HepG2 (cell line): Measurements from ENCODE around the gene SH3BP5. TPM values are rescaled to one million over a fixed set of nuclear protein-coding genes. Genes with fewer than 3 reads are reported as not detected.

Experiments used
- ATAC-seq: fragments of 200-7000 bp; cut with Tn5 transposase; 3 replicates; pipeline ENCODE4 v1.9.1; 2020; ENCODE audit warnings: mild to moderate bottlenecking, moderate library complexity
- BruUV-seq: library from RNA; stranded (reverse); fragments of 400-500 nt; replicated peaks from 2 replicates; lab custom pipeline; 2021; lab: Mats Ljungman, UMichigan
- CTCF ChIA-PET: fragments of 300-600 bp; formaldehyde crosslinking; extraction: SDS; loops from one replicate; lab custom pipeline; 2021; ENCODE audit warnings: low total read pairs, inconsistent platforms, low intra/inter-chr PET ratio; lab: Yijun Ruan, JAX
- POLR2A ChIA-PET: fragments of 350-600 bp; sonication (Branson Sonifier 250); formaldehyde crosslinking; loops from one replicate; lab custom pipeline; 2020; ENCODE audit warnings: antibody characterized with exemption, inconsistent platforms; lab: Yijun Ruan, JAX
- DNase-seq: peaks from one replicate; pipeline ENCODE4 v3.0.0-alpha.2; 2015; ENCODE audit warnings: low spot score
- FAIRE-seq: peaks from 3 replicates; lab custom pipeline; 2011; peaks lifted over from hg19 to GRCh38; lab: Jason Lieb, UNC
- H2AFZ ChIP-seq: one replicate; pipeline ENCODE4 v1.6.1; 2011; ENCODE audit warnings: low read length, inconsistent platforms
- H3K27ac ChIP-seq: fragments of 300-600 bp; 3 replicates; pipeline ENCODE4 v1.8.0; 2011; ENCODE audit warnings: mixed run types, mild to moderate bottlenecking, mixed read lengths, low read length, inconsistent platforms; ENCODE audit not compliant: insufficient read depth; ENCODE audit errors: extremely low read length
- H3K27me3 ChIP-seq, 2 experiments: fragments of 200-600 bp in 1 of 2; 2 replicates in 1 of 2; 3 replicates in 1 of 2; pipeline versions ENCODE4 v1.6.0 to v1.8.0; 2011; ENCODE audit warnings: low read length in 2 of 2, mild to moderate bottlenecking in 2 of 2, moderate library complexity in 2 of 2, inconsistent platforms in 1 of 2; ENCODE audit not compliant: insufficient read depth in 2 of 2, control insufficient read depth in 1 of 2
- H3K36me3 ChIP-seq, 2 experiments: fragments of 200-600 bp in 1 of 2; replicated peaks in 1 of 2; 2 replicates in 1 of 2; 3 replicates in 1 of 2; pipeline versions ENCODE4 v1.5.1 to v1.8.0; 2011; ENCODE audit warnings: low read length in 2 of 2, inconsistent platforms in 1 of 2; ENCODE audit not compliant: insufficient read depth in 2 of 2, control insufficient read depth in 1 of 2
- H3K4me1 ChIP-seq: 2 replicates; pipeline ENCODE4 v1.5.1; 2012; ENCODE audit warnings: low read length, inconsistent platforms; ENCODE audit not compliant: insufficient read depth
- H3K4me2 ChIP-seq: 2 replicates; pipeline ENCODE4 v1.6.0; 2011; ENCODE audit warnings: low read depth, low read length, inconsistent platforms
- H3K4me3 ChIP-seq, 3 experiments: fragments of 200-600 bp in 1 of 3; sonication (generic), shearing (Covaris generic) in 1 of 3; replicated peaks in 1 of 3; 2 replicates each; pipeline ENCODE4 v1.5.1; 2011 to 2016; ENCODE audit warnings: low read length in 3 of 3, inconsistent platforms in 2 of 3, low read depth in 2 of 3, mild to moderate bottlenecking in 2 of 3, control low read depth in 1 of 3, mixed read lengths in 1 of 3; ENCODE audit not compliant: insufficient read depth in 1 of 3
- H3K79me2 ChIP-seq: one replicate; pipeline ENCODE4 v1.6.1; 2011; ENCODE audit warnings: low read length, inconsistent platforms; ENCODE audit not compliant: insufficient read depth
- H3K9ac ChIP-seq: 2 replicates; pipeline ENCODE4 v1.6.0; 2011; ENCODE audit warnings: mild to moderate bottlenecking, low read depth, low read length, inconsistent platforms; ENCODE audit not compliant: insufficient read depth
- H3K9me3 ChIP-seq: 2 replicates; pipeline ENCODE4 v1.5.1; 2012; ENCODE audit warnings: mild to moderate bottlenecking, low read length
- H4K20me1 ChIP-seq: 2 replicates; pipeline ENCODE4 v1.6.0; 2011; ENCODE audit warnings: inconsistent platforms, mild to moderate bottlenecking, low read length, moderate library complexity; ENCODE audit not compliant: insufficient read depth
- CENPT ChIP-seq: sonication (generic); formaldehyde crosslinking; IDR thresholded peaks from 2 replicates; pipeline ENCODE4 v1.8.0; 2022; ENCODE audit warnings: low read depth, mild to moderate bottlenecking, moderate library complexity, missing genetic modification reagents
- HHEX ChIP-seq: IDR thresholded peaks from 2 replicates; pipeline ENCODE4 v1.6.1; 2016; ENCODE audit warnings: control low read depth
- JUN ChIP-seq: sonication (generic); formaldehyde crosslinking; IDR thresholded peaks from 2 replicates; pipeline ENCODE4 v1.4.0; 2020; ENCODE audit warnings: mild to moderate bottlenecking, missing genetic modification reagents
- KDM6A ChIP-seq: IDR thresholded peaks from 2 replicates; pipeline ENCODE4 v1.6.1; 2016; ENCODE audit warnings: low read depth
- KMT2A ChIP-seq: sonication (generic); formaldehyde crosslinking; IDR thresholded peaks from 2 replicates; pipeline ENCODE4 v1.4.0; 2020; ENCODE audit warnings: missing genetic modification reagents
- POLR2AphosphoS2 ChIP-seq: IDR thresholded peaks from 2 replicates; pipeline ENCODE4 v1.6.1; 2011; ENCODE audit warnings: low read depth, low read length, improper control_type of control experiment
- TBX2 ChIP-seq: sonication (generic); formaldehyde crosslinking; IDR thresholded peaks from 2 replicates; pipeline ENCODE4 v1.5.0; 2020; ENCODE audit warnings: missing genetic modification reagents, mild to moderate bottlenecking, borderline replicate concordance
- ZFY ChIP-seq: sonication (generic); formaldehyde crosslinking; IDR thresholded peaks from 2 replicates; pipeline ENCODE4 v1.4.0; 2020; ENCODE audit warnings: missing genetic modification reagents
- ZNF138 ChIP-seq: sonication (generic); formaldehyde crosslinking; IDR thresholded peaks from 2 replicates; pipeline ENCODE4 v1.5.0; 2020; ENCODE audit warnings: mild to moderate bottlenecking, low read depth, missing genetic modification reagents
- ZNF180 ChIP-seq: sonication (generic); formaldehyde crosslinking; IDR thresholded peaks from 2 replicates; pipeline ENCODE4 v1.4.0; 2020; ENCODE audit warnings: low read depth, missing genetic modification reagents, borderline replicate concordance
- ZNF562 ChIP-seq: sonication (generic); formaldehyde crosslinking; IDR thresholded peaks from 2 replicates; pipeline ENCODE4 v1.8.0; 2022; ENCODE audit warnings: missing genetic modification reagents, borderline replicate concordance
- WGBS: methylation state at CpG from one replicate; pipeline ENCODE4 v1.1.6; 2017; ENCODE audit warnings: low lambda C conversion rate; 5-methylcytosine and 5-hydroxymethylcytosine counted together
- in situ Hi-C: cut with HindIII; loops from 2 replicates; pipeline ENCODE4 v1.10.0; 2017; ENCODE audit warnings: low pct_unique_long_range_greater_than_20kb; ENCODE audit not compliant: extremely low pct_ligation_motif_present
- intact Hi-C: fragments of 100-400 bp; cut with micrococcal nuclease; formaldehyde crosslinking; loops from one replicate; pipeline ENCODE4 v1.10.0; 2022; ENCODE audit not compliant: unreplicated experiment
- polyA plus RNA-seq, 8 experiments: library from polyadenylated mRNA; depleted of rRNA in 3 of 8; stranded (reverse) in 7 of 8; unstranded in 1 of 8; fragments of >200 nt; fragmentation: Illumina TruSeq in 4 of 8; extraction: Trizol in 4 of 8; gene quantifications; 2 replicates each; pipeline versions ENCODE4 v1.2.1 to v1.2.3, GENCODE V29; 2011 to 2016; ENCODE audit warnings: low read depth in 4 of 8, missing spikeins in 1 of 8, mixed read lengths in 1 of 8; ENCODE audit not compliant: insufficient read depth in 1 of 8
- total RNA-seq, 5 experiments: library from RNA; depleted of rRNA; stranded (reverse); fragments of >200 nt; fragmentation: Illumina TruSeq; extraction: Trizol; gene quantifications; 2 replicates each; pipeline ENCODE4 v1.2.3, GENCODE V29; 2016; ENCODE audit warnings: low read depth in 1 of 5
- TF ChIP-seq, protein P1 (sequence below): conservative IDR thresholded peaks from 2 replicates; pipeline ENCODE4 v1.6.1; 2018; ENCODE audit warnings: missing genetic modification reagents
- TF ChIP-seq, protein P2 (sequence below): sonication (generic); formaldehyde crosslinking; IDR thresholded peaks from 2 replicates; pipeline ENCODE4 v1.4.0; 2020; ENCODE audit warnings: low read depth, mild to moderate bottlenecking, missing genetic modification reagents
- TF ChIP-seq, protein P3 (sequence below): sonication (generic); formaldehyde crosslinking; IDR thresholded peaks from 2 replicates; pipeline ENCODE4 v1.5.1; 2020; ENCODE audit warnings: missing genetic modification reagents, mild to moderate bottlenecking, borderline replicate concordance
- TF ChIP-seq, protein P4 (sequence below): IDR thresholded peaks from 2 replicates; pipeline ENCODE4 v1.6.1; 2016; ENCODE audit warnings: missing compliant biosample characterization, missing genetic modification reagents, borderline replicate concordance

SH3BP5 gene
- total and polyA plus RNA-seq, 2 of the 13 experiments (the other 11 are each of a cell fraction or from before 2014, with no cell fraction given), result 0.09 to 0.16 TPM

DNA sequence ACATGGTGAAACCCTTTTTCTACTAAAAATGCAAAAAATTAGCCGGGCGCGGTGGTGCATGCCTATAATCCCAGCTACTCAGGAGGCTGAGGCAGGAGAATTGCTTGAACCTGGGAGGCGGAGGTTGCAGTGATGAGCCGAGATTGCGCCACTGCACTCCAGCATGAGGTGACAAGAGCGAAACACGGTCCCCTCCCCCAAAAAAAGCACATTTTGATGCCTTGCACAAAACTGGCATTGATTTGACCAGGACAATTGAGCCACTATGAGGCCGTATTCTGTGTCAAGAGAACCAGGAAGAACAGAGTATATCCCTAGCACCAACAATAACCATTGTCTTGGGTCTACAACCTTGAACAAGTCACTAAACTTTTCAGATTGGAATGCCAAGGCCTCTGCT, 50.6 kb downstream of the SH3BP5 start:
- H3K36me3 ChIP-seq, result no peaks in the 10 kb centered on the region
- no peaks in the 10 kb centered on the region for H3K4me1 ChIP-seq
- no peak overlapping the region for H3K4me2 ChIP-seq
- ATAC-seq (no peak), FAIRE-seq (no peak), DNase-seq (no peak)
- no peak overlapping the region for H3K4me3 ChIP-seq
- POLR2A ChIA-PET, result no interaction called here
- no peak overlapping the region for H2AFZ ChIP-seq
- H3K27ac ChIP-seq, result no peak overlapping the region
- peaks cover 2% of the 10 kb centered on the region in 2 experiments; a peak in 1 of 5 replicates for H3K27me3 ChIP-seq
- BruUV-seq, result no TSS peak
- no peaks in the 10 kb centered on the region for H3K79me2 ChIP-seq
- TF ChIP-seq POLR2AphosphoS2, result no peak
- TF ChIP-seq, all 625 proteins: peak for 0
- WGBS, result 83% methylated on average over 8 of the region's 9 CpGs
- CTCF ChIA-PET, result no interaction called here
- in situ Hi-C loops, result no loop called here
- Histone ChIP-seq H4K20me1 (no peaks in the 10 kb centered on the region), H3K9me3 (no peaks in the 10 kb centered on the region), H3K9ac (no peak overlapping the region)
- intact Hi-C loops, result no loop called here

DNA sequence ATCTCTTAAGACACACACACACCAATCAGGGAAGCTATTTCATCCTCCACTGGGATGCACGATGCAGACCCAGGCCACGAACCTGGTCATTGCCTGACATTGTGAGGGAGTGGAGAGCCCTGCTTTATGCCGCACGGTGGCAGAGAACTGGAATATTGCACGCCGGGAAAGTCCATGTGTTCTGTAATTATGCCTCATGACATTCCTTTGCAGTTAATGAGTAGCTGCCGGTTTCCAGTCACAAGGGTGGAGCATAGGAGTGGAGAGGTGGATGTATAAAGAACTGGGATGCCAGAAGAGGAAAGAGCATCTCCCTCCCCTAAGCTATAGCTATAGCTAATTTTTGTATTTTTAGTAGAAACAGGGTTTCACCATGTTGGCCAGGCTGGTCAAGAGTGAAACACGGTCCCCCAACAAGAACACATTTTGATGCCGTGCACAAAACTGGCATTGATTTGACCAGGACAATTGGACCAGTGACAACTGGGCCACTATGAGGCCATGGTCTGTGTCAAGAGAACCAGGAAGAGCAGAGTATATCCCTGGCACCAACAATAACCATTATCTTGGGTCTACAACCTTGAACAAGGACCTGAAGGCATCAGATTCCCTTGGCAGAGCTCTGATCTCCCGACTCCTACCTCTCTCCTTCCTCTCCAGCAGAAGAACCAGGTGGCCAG, 51.4 kb downstream of the SH3BP5 start:
- intact Hi-C loops (no loop called here), in situ Hi-C loops (no loop called here)
- DNase-seq (peak; percentile 21), FAIRE-seq (no peak), ATAC-seq (peak; percentile 92)
- Histone ChIP-seq H3K79me2 (no peaks in the 10 kb centered on the region), H3K9ac (no peak overlapping the region), H3K27ac (no peak overlapping the region), H3K9me3 (no peaks in the 10 kb centered on the region), H3K4me3 (no peak overlapping the region), H3K27me3 (peaks cover 2% of the 10 kb centered on the region in 2 experiments; a peak in 1 of 5 replicates), H3K36me3 (no peaks in the 10 kb centered on the region), H4K20me1 (no peaks in the 10 kb centered on the region), H3K4me1 (no peaks in the 10 kb centered on the region), H2AFZ (no peak overlapping the region), H3K4me2 (no peak overlapping the region)
- 37% methylated on average over 10 of the region's 10 CpGs for WGBS
- ChIA-PET CTCF (no interaction called here), POLR2A (no interaction called here)
- BruUV-seq, result no TSS peak
- TF ChIP-seq, protein P1, sequence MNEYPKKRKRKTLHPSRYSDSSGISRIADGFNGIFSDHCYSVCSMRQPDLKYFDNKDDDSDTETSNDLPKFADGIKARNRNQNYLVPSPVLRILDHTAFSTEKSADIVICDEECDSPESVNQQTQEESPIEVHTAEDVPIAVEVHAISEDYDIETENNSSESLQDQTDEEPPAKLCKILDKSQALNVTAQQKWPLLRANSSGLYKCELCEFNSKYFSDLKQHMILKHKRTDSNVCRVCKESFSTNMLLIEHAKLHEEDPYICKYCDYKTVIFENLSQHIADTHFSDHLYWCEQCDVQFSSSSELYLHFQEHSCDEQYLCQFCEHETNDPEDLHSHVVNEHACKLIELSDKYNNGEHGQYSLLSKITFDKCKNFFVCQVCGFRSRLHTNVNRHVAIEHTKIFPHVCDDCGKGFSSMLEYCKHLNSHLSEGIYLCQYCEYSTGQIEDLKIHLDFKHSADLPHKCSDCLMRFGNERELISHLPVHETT, result no peak
- TF ChIP-seq ZFY (no peak), ZNF138 (CRISPR knock-in tag) (no peak), KDM6A (CRISPR knock-in tag) (no peak), ZNF180 (CRISPR knock-in tag) (no peak), TBX2 (CRISPR knock-in tag) (no peak), ZNF562 (CRISPR knock-in tag) (no peak), HHEX (CRISPR knock-in tag) (no peak), JUN (CRISPR knock-in tag) (no peak), KMT2A (CRISPR knock-in tag) (no peak), CENPT (CRISPR knock-in tag) (no peak)
- TF ChIP-seq, protein P2, sequence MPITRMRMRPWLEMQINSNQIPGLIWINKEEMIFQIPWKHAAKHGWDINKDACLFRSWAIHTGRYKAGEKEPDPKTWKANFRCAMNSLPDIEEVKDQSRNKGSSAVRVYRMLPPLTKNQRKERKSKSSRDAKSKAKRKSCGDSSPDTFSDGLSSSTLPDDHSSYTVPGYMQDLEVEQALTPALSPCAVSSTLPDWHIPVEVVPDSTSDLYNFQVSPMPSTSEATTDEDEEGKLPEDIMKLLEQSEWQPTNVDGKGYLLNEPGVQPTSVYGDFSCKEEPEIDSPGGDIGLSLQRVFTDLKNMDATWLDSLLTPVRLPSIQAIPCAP (CRISPR knock-in tag), result no peak
- TF ChIP-seq, protein P3, sequence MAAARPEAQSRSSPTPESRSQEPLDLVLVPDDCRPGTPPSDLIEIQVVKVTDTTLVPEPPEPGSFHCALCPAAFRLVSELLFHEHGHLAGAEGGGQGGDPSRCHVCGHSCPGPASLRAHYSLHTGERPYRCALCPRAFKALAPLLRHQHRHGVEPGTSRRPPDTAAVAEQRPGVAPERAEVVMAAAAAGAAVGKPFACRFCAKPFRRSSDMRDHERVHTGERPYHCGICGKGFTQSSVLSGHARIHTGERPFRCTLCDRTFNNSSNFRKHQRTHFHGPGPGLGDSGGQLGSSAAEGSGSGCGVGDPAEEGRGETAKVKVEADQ (CRISPR knock-in tag), result no peak
- TF ChIP-seq, protein P4, sequence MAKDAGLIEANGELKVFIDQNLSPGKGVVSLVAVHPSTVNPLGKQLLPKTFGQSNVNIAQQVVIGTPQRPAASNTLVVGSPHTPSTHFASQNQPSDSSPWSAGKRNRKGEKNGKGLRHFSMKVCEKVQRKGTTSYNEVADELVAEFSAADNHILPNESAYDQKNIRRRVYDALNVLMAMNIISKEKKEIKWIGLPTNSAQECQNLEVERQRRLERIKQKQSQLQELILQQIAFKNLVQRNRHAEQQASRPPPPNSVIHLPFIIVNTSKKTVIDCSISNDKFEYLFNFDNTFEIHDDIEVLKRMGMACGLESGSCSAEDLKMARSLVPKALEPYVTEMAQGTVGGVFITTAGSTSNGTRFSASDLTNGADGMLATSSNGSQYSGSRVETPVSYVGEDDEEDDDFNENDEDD (CRISPR knock-in tag), result no peak
